Measurements from ENCODE around the gene TPRX1. TPM values are rescaled to one million over a fixed set of nuclear protein-coding genes. Genes with fewer than 3 reads are reported as not detected.

TPRX1 gene
- total RNA-seq, 1 experiment from 2014 or later: not detected

DNA sequence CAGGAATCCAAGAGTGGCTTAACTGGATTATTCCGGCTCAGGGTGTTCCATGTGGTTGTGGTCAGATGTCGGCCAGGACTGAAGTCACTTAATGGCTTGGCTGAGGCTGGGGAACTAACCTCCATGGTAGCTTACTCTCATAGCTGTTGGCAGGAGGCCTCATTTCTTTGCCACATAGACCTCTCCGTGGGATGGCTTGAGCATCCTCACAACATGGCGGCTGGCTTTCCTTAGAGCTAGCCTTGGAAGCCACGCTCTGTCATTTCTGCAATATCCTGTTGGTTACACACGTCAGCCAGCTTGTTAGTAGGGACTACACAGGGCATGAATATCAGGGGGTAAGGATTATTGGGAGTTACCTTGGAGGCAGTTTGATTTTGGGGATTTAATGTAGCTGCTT is 22.4 kb upstream of the TPRX1 start:
- intact Hi-C loops (cut with micrococcal nuclease; ENCODE audit: unreplicated experiment): no loop called here
- no peak overlapping the region for H3K4me3 Mint-ChIP-seq (ENCODE audit: low read depth, unreplicated experiment)
- BruUV-seq (replicated peaks): no TSS peak
- no peak overlapping the region for H3K27ac Mint-ChIP-seq (ENCODE audit: unreplicated experiment)
- H3K27me3 Mint-ChIP-seq (ENCODE audit: unreplicated experiment): peaks cover 49% of the 10 kb centered on the region
- DNase-seq: no peak
- H3K4me1 Mint-ChIP-seq (ENCODE audit: low read depth, unreplicated experiment): no peaks in the 10 kb centered on the region
- TF ChIP-seq, protein P1, sequence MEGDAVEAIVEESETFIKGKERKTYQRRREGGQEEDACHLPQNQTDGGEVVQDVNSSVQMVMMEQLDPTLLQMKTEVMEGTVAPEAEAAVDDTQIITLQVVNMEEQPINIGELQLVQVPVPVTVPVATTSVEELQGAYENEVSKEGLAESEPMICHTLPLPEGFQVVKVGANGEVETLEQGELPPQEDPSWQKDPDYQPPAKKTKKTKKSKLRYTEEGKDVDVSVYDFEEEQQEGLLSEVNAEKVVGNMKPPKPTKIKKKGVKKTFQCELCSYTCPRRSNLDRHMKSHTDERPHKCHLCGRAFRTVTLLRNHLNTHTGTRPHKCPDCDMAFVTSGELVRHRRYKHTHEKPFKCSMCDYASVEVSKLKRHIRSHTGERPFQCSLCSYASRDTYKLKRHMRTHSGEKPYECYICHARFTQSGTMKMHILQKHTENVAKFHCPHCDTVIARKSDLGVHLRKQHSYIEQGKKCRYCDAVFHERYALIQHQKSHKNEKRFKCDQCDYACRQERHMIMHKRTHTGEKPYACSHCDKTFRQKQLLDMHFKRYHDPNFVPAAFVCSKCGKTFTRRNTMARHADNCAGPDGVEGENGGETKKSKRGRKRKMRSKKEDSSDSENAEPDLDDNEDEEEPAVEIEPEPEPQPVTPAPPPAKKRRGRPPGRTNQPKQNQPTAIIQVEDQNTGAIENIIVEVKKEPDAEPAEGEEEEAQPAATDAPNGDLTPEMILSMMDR (IDR thresholded peaks at IDR 0.05; ENCODE audit: unreplicated experiment): no peak
- no peaks in the 10 kb centered on the region for H3K36me3 Mint-ChIP-seq (ENCODE audit: insufficient read depth, unreplicated experiment)
- H3K9me3 Mint-ChIP-seq (ENCODE audit: low read depth, unreplicated experiment): peaks cover 3% of the 10 kb centered on the region
- CTCF ChIA-PET: no interaction called here

DNA sequence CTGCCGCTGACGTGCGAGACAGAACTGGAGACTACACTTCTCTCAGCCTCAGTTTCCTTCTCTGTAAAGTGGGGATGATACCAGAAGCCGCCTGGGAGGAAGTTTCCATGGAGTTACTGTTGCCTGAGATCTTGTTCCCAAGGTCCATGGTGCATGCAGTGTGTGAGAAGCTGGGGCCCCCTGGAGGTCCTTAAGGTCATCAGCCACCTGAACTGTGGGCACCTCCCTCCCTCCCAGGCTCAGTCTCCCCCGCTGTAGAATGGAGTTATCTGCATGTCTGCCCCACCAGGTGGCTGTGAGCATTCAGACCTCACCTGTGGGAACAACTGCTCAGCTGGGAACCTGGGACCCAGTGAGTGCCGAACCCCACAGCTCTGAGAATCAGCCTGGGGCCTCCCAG is 20.0 kb upstream of the TPRX1 start:
- CTCF ChIA-PET: no interaction called here
- H3K27ac Mint-ChIP-seq (ENCODE audit: unreplicated experiment): no peak overlapping the region
- no TSS peak for BruUV-seq (replicated peaks)

DNA sequence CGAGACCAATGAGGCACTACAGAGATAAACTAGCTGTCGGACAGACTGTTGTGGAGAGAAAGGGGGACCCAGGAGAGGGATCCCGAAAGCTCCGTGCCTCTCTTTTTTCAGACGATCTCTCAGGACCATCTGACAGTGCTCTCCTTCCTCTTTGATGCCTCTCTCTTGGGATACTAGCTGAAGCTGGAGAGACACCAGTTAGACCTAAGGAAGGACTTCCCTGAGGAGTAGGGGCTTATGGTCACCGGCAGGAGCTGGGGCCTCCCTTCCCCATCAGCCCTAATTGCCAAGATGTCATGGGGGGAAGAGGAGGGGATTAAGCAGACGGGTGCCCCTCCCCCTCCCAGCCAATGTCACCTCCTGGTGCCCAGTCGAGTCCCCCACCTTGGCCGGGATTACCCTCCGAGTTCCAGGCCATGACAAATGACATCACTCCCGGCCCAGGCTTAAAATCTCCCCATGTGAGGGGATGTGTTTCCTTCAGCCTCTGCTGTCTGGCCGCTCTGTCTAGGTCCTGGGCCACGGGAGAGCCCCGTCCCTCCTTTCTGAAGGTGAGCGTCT is 17.2 kb upstream of the TPRX1 start, which contains the start of gene CRX:
Gene CRX, plus strand, starts transcription at position 478 of the 561 bp plus-strand sequence. CDS start 12,507 bp downstream, outside the sequence.
- intact Hi-C loops (cut with micrococcal nuclease; ENCODE audit: unreplicated experiment): no loop called here
- TF ChIP-seq, protein P1 (IDR thresholded peaks at IDR 0.05; ENCODE audit: unreplicated experiment): no peak
- Mint-ChIP-seq H3K27me3 (ENCODE audit: unreplicated experiment) (peaks cover 66% of the 10 kb centered on the region), H3K4me1 (ENCODE audit: low read depth, unreplicated experiment) (no peaks in the 10 kb centered on the region), H3K4me3 (ENCODE audit: low read depth, unreplicated experiment) (no peak within 1 kb of the TSS), H3K36me3 (ENCODE audit: insufficient read depth, unreplicated experiment) (no peaks in the 10 kb centered on the region), H3K27ac (ENCODE audit: unreplicated experiment) (no peak within 1 kb of the TSS), H3K9me3 (ENCODE audit: low read depth, unreplicated experiment) (no peaks in the 10 kb centered on the region)
- CTCF ChIA-PET: no interaction called here
- DNase-seq: no peak
- no TSS peak for BruUV-seq (replicated peaks)

More for the DNA sequence above, 20.0 kb upstream of the TPRX1 start:
- Mint-ChIP-seq H3K4me3 (ENCODE audit: low read depth, unreplicated experiment) (no peak overlapping the region), H3K9me3 (ENCODE audit: low read depth, unreplicated experiment) (peaks cover 3% of the 10 kb centered on the region), H3K27me3 (ENCODE audit: unreplicated experiment) (peaks cover 73% of the 10 kb centered on the region), H3K36me3 (ENCODE audit: insufficient read depth, unreplicated experiment) (no peaks in the 10 kb centered on the region), H3K4me1 (ENCODE audit: low read depth, unreplicated experiment) (no peaks in the 10 kb centered on the region)
- intact Hi-C loops (cut with micrococcal nuclease; ENCODE audit: unreplicated experiment): no loop called here
- no peak for DNase-seq
- TF ChIP-seq, protein P1 (IDR thresholded peaks at IDR 0.05; ENCODE audit: unreplicated experiment): no peak

DNA sequence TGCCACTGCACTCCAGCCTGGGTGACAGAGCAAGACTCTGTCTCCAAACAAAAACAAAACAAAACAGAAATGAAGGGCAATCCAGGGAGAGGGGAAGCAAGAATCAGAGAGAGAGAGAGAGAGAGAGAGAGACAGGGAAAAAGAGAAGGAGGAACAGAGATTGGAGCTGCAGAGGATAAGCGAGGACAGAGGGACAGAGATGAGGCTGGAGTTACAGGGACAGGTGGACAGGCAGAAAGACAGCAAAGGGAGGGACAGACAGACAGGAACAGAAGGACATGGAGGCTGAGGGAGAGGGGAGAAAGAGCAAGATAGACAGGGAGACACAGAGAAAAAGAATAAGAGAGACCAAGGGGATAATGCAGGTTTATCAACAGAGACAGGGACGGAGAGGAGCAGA is 16.1 kb upstream of the TPRX1 start:
- H3K27ac Mint-ChIP-seq (ENCODE audit: unreplicated experiment): no peak overlapping the region
- H3K36me3 Mint-ChIP-seq (ENCODE audit: insufficient read depth, unreplicated experiment): no peaks in the 10 kb centered on the region
- H3K4me3 Mint-ChIP-seq (ENCODE audit: low read depth, unreplicated experiment): no peak overlapping the region
- TF ChIP-seq, protein P1 (IDR thresholded peaks at IDR 0.05; ENCODE audit: unreplicated experiment): no peak
- no TSS peak for BruUV-seq (replicated peaks)
- intact Hi-C loops (cut with micrococcal nuclease; ENCODE audit: unreplicated experiment): no loop called here
- CTCF ChIA-PET: interaction anchor here (0.7 kb wide), 1 partner anchor 25 kb away, joined by 3 read pairs; no protein-coding TSS in a partner anchor
- no peak for DNase-seq
- H3K4me1 Mint-ChIP-seq (ENCODE audit: low read depth, unreplicated experiment): no peaks in the 10 kb centered on the region
- H3K27me3 Mint-ChIP-seq (ENCODE audit: unreplicated experiment): peaks cover 61% of the 10 kb centered on the region
- H3K9me3 Mint-ChIP-seq (ENCODE audit: low read depth, unreplicated experiment): no peaks in the 10 kb centered on the region
